ENCODE data around the gene RAET1G.

RAET1G gene

GRCh38 chr6:149872233-149872632 lies 50.7 kb downstream of the RAET1G start:
- DNase-seq (ENCODE audit: insufficient read length, low spot score) (no peak), FAIRE-seq (no peak)

- FAIRE-seq = no peak
These were observed 51.7 kb downstream of the RAET1G start for GRCh38 chr6:149871182-149871581.

GRCh38 chr6:149869275-149869892 lies 53.5 kb downstream of the RAET1G start:
- no peak for FAIRE-seq
- no peak for DNase-seq (ENCODE audit: insufficient read length, low spot score)

More at GRCh38 chr6:149871182-149871581, 51.7 kb downstream of the RAET1G start:
- DNase-seq (ENCODE audit: insufficient read length, low spot score) = no peak

GRCh38 chr6:149867876-149868640 lies 54.9 kb downstream of the RAET1G start:
- FAIRE-seq (no peak), DNase-seq (ENCODE audit: insufficient read length, low spot score) (no peak)
